SU-DHL-6 (cell line): ENCODE measurements around the gene CHD6.

ENCODE experiments used
- H2AFZ ChIP-seq: fragments of 200-600 bp; sonication (generic); 2 replicates; pipeline ENCODE4 v1.6.1; 2014; ENCODE audit warnings: low read depth, mild to moderate bottlenecking, moderate library complexity, mixed read lengths, antibody characterized with exemption, low read length; ENCODE audit not compliant: severe bottlenecking
- H3F3A ChIP-seq: fragments of 200-600 bp; shearing (Covaris generic); 2 replicates; pipeline ENCODE4 v1.6.0; 2016; ENCODE audit warnings: antibody characterized with exemption, mild to moderate bottlenecking; ENCODE audit not compliant: insufficient read depth
- H3K27ac ChIP-seq: fragments of 200-600 bp; sonication (generic); 2 replicates; pipeline ENCODE4 v1.5.1; 2016; ENCODE audit warnings: low read depth, mild to moderate bottlenecking, low read length, moderate library complexity, mixed read lengths
- H3K27me3 ChIP-seq: fragments of 200-600 bp; sonication (generic), shearing (Covaris generic); 2 replicates; pipeline ENCODE4 v1.6.0; 2014; ENCODE audit warnings: mild to moderate bottlenecking, low read length
- H3K36me3 ChIP-seq: fragments of 200-600 bp; sonication (generic); 2 replicates; pipeline ENCODE4 v1.6.1; 2014; ENCODE audit warnings: mild to moderate bottlenecking, low read length, mixed read lengths
- H3K4me2 ChIP-seq: fragments of 300-600, 200-600 bp; shearing (Covaris generic), sonication (generic); 2 replicates; pipeline ENCODE4 v1.6.0; 2014; ENCODE audit warnings: low read length, low read depth, mild to moderate bottlenecking; ENCODE audit not compliant: poor library complexity, severe bottlenecking
- H3K4me3 ChIP-seq: fragments of 200-600 bp; sonication (generic); 2 replicates; pipeline ENCODE4 v1.5.1; 2014; ENCODE audit warnings: antibody characterized with exemption, low read length, mild to moderate bottlenecking, mixed read lengths; ENCODE audit not compliant: insufficient read depth, poor library complexity, severe bottlenecking
- H3K79me2 ChIP-seq: fragments of 200-600 bp; sonication (generic); 2 replicates; pipeline ENCODE4 v1.6.1; 2014; ENCODE audit warnings: mild to moderate bottlenecking, low read length, moderate library complexity; ENCODE audit not compliant: insufficient read depth
- H3K9ac ChIP-seq: fragments of 200-600 bp; sonication (generic); 2 replicates; pipeline ENCODE4 v1.7.0; 2014; ENCODE audit warnings: mild to moderate bottlenecking, low read length
- H3K9me2 ChIP-seq: fragments of 200-600 bp; sonication (generic); replicated peaks from 2 replicates; pipeline ENCODE4 v1.6.1; 2014; ENCODE audit warnings: low read length; ENCODE audit not compliant: insufficient read depth
- H3K9me3 ChIP-seq: fragments of 200-600 bp; sonication (generic); 2 replicates; pipeline ENCODE4 v1.6.1; 2014; ENCODE audit warnings: low read length, mixed read lengths; ENCODE audit not compliant: insufficient read depth
- H4K20me1 ChIP-seq: fragments of 200-600 bp; sonication (generic); 2 replicates; pipeline ENCODE4 v1.6.1; 2014; ENCODE audit warnings: low read depth, mild to moderate bottlenecking, antibody characterized with exemption, low read length, moderate library complexity, mixed read lengths
- CTCF ChIP-seq: fragments of 200-600 bp; sonication (generic); IDR thresholded peaks from one replicate; pipeline ENCODE4 v1.5.1; 2017; ENCODE audit warnings: antibody characterized with exemption, mild to moderate bottlenecking, low read length, moderate library complexity; ENCODE audit not compliant: insufficient read depth, poor library complexity, severe bottlenecking
- EZH2phosphoT487 ChIP-seq: fragments of 200-600 bp; sonication (generic), shearing (Covaris generic); conservative IDR thresholded peaks from 2 replicates; pipeline ENCODE4 v1.6.1; 2018; ENCODE audit warnings: mild to moderate bottlenecking, antibody characterized with exemption, low read length, moderate library complexity, mixed read lengths

The CHD6 gene

GRCh38 chr20:41433203-41433602 is 185.0 kb downstream of the CHD6 start:
- Histone ChIP-seq H3F3A (no peaks in the 10 kb centered on the region), H3K36me3 (0 out of 2 replicates have a peak, but pooled peaks cover 5% of the 10 kb centered on the region), H3K4me2 (no peak overlapping the region), H3K9me3 (no peaks in the 10 kb centered on the region), H3K9ac (no peak overlapping the region), H3K4me3 (no peak overlapping the region), H3K27ac (no peak overlapping the region), H3K27me3 (no peaks in the 10 kb centered on the region), H3K9me2 (no peaks in the 10 kb centered on the region), H2AFZ (no peak overlapping the region), H4K20me1 (no peaks in the 10 kb centered on the region), H3K79me2 (no peaks in the 10 kb centered on the region)
- TF ChIP-seq CTCF (no peak), EZH2phosphoT487 (no peak)

- Histone ChIP-seq H3F3A (no peaks in the 10 kb centered on the region), H3K4me2 (no peak overlapping the region), H3K27me3 (no peaks in the 10 kb centered on the region), H3K27ac (no peak overlapping the region), H3K4me3 (no peak overlapping the region), H3K36me3 (0 out of 2 replicates have a peak, but pooled peaks cover 5% of the 10 kb centered on the region), H4K20me1 (no peaks in the 10 kb centered on the region), H2AFZ (no peak overlapping the region), H3K9me3 (no peaks in the 10 kb centered on the region), H3K79me2 (no peaks in the 10 kb centered on the region), H3K9me2 (no peaks in the 10 kb centered on the region), H3K9ac (no peak overlapping the region)
- no peak for TF ChIP-seq EZH2phosphoT487
- TF ChIP-seq CTCF: no peak
Measured at GRCh38 chr20:41432746-41433145, 185.4 kb downstream of the CHD6 start.

- H3F3A ChIP-seq: no peaks in the 10 kb centered on the region
- H3K27me3 ChIP-seq: no peaks in the 10 kb centered on the region
- H3K27ac ChIP-seq: no peak overlapping the region
- H3K9ac ChIP-seq: no peak overlapping the region
- H2AFZ ChIP-seq: no peak overlapping the region
- no peaks in the 10 kb centered on the region for H3K36me3 ChIP-seq
- H3K4me3 ChIP-seq: no peak overlapping the region
- H3K9me2 ChIP-seq: no peaks in the 10 kb centered on the region
- no peak overlapping the region for H3K4me2 ChIP-seq
- H4K20me1 ChIP-seq: no peaks in the 10 kb centered on the region
- H3K9me3 ChIP-seq: no peaks in the 10 kb centered on the region
- TF ChIP-seq CTCF (no peak), EZH2phosphoT487 (no peak)
- no peaks in the 10 kb centered on the region for H3K79me2 ChIP-seq
Measured at GRCh38 chr20:41428285-41428684, 189.9 kb downstream of the CHD6 start.

GRCh38 chr20:41427833-41428232 is 190.3 kb downstream of the CHD6 start:
- H3K36me3 ChIP-seq: no peaks in the 10 kb centered on the region
- no peak overlapping the region for H3K9ac ChIP-seq

More at GRCh38 chr20:41427833-41428232, 190.3 kb downstream of the CHD6 start:
- H3K79me2 ChIP-seq: no peaks in the 10 kb centered on the region
- H3K9me3 ChIP-seq: no peaks in the 10 kb centered on the region
- H4K20me1 ChIP-seq: no peaks in the 10 kb centered on the region
- H3K9me2 ChIP-seq: no peaks in the 10 kb centered on the region
- H3K27me3 ChIP-seq: no peaks in the 10 kb centered on the region
- no peak overlapping the region for H2AFZ ChIP-seq
- no peak overlapping the region for H3K4me2 ChIP-seq
- no peak overlapping the region for H3K4me3 ChIP-seq
- H3F3A ChIP-seq: no peaks in the 10 kb centered on the region
- no peak overlapping the region for H3K27ac ChIP-seq
- TF ChIP-seq EZH2phosphoT487 (no peak), CTCF (no peak)
